B cell (primary cell): ENCODE data around the gene RNF32. TPM values are rescaled to one million over a fixed set of nuclear protein-coding genes. Genes with fewer than 3 reads are reported as not detected.
A peak's percentile ranks its signal among the peaks of the same experiment; 100 is the strongest.

Experiments
- ATAC-seq: fragments of 200-7000 bp; cut with Tn5 transposase; one replicate; pipeline ENCODE4 v1.10.0; 2021; ENCODE audit warnings: low read depth, mild to moderate bottlenecking, moderate number of reproducible peaks, moderate library complexity
- CTCF ChIA-PET: fragments of 350-600 bp; sonication (Branson Sonifier 250); formaldehyde crosslinking; loops from one replicate; lab custom pipeline; 2021; ENCODE audit warnings: antibody characterized with exemption, inconsistent platforms; lab: Charles Lee
- POLR2A ChIA-PET: fragments of 350-600 bp; sonication (Branson Sonifier 250); formaldehyde crosslinking; loops from one replicate; lab custom pipeline; 2021; ENCODE audit warnings: antibody characterized with exemption; lab: Charles Lee
- DNase-seq: peaks from one replicate; pipeline ENCODE4 v3.0.0; 2013
- H2AFZ ChIP-seq: 2 replicates; pipeline ENCODE4 v1.6.1; 2012; ENCODE audit warnings: mild to moderate bottlenecking, low read depth, low read length; ENCODE audit not compliant: insufficient read depth, poor library complexity, severe bottlenecking
- H3K27ac ChIP-seq, 2 donors: 1 replicate in 1 of 2; 2 replicates in 1 of 2; pipeline ENCODE4 v1.5.1; 2012 to 2013; ENCODE audit warnings: low read length in 2 of 2, mild to moderate bottlenecking in 2 of 2, moderate library complexity in 1 of 2
- H3K27me3 ChIP-seq, 4 experiments: fragments of 200-600 bp in 1 of 4; sonication (generic) in 1 of 4; replicated peaks in 1 of 4; 1 replicate in 2 of 4; 2 replicates in 2 of 4; pipeline versions ENCODE4 v1.6.1 to v1.7.0; 2013 to 2016; ENCODE audit warnings: low read length in 3 of 4, mild to moderate bottlenecking in 2 of 4, mixed read lengths in 1 of 4, moderate library complexity in 1 of 4; ENCODE audit not compliant: insufficient read depth in 4 of 4, control insufficient read depth in 3 of 4; ENCODE audit errors: control extremely low read depth in 1 of 4
- H3K36me3 ChIP-seq, 2 experiments: replicated peaks in 1 of 2; 1 replicate in 1 of 2; 2 replicates in 1 of 2; pipeline versions ENCODE4 v1.6.1 to v1.7.1; 2013; ENCODE audit warnings: low read length in 1 of 2; ENCODE audit not compliant: insufficient read depth in 2 of 2, control insufficient read depth in 1 of 2; ENCODE audit errors: control extremely low read depth in 1 of 2, extremely low read depth in 1 of 2
- H3K4me1 ChIP-seq, 2 donors: fragments of 200-600 bp in 1 of 2; sonication (generic) in 1 of 2; 1 replicate in 1 of 2; 2 replicates in 1 of 2; pipeline versions ENCODE4 v1.5.1 to v1.6.1; 2013 to 2017; ENCODE audit warnings: low read length in 2 of 2; ENCODE audit not compliant: control insufficient read depth in 2 of 2, insufficient read depth in 2 of 2
- H3K4me2 ChIP-seq: replicated peaks from 2 replicates; pipeline ENCODE3; 2012; ENCODE audit warnings: mild to moderate bottlenecking, low read depth, low read length; ENCODE audit not compliant: poor library complexity, severe bottlenecking
- H3K4me3 ChIP-seq, 5 experiments: fragments of 200-600 bp in 1 of 5; sonication (generic) in 1 of 5; 1 replicate in 3 of 5; 2 replicates in 2 of 5; pipeline versions ENCODE4 v1.5.1 to v1.7.0; 2011 to 2016; ENCODE audit warnings: low read length in 4 of 5, mild to moderate bottlenecking in 4 of 5, low read depth in 2 of 5, control low read depth in 1 of 5, moderate library complexity in 1 of 5; ENCODE audit not compliant: insufficient read depth in 1 of 5; ENCODE audit errors: control extremely low read depth in 1 of 5, extremely low read depth in 1 of 5
- H3K79me2 ChIP-seq: fragments of 200-600 bp; sonication (generic); one replicate; pipeline ENCODE4 v1.6.0; 2016; ENCODE audit warnings: low read length; ENCODE audit not compliant: control insufficient read depth, insufficient read depth
- H3K9ac ChIP-seq: fragments of 200-600 bp; sonication (generic); 2 replicates; pipeline ENCODE4 v1.6.1; 2017; ENCODE audit warnings: mild to moderate bottlenecking, low read length, moderate library complexity
- H3K9me3 ChIP-seq, 3 donors: one replicate each; pipeline versions ENCODE4 v1.6.1 to v1.7.1; 2013; ENCODE audit warnings: low read length in 2 of 3; ENCODE audit not compliant: control insufficient read depth in 2 of 3, insufficient read depth in 1 of 3; ENCODE audit errors: control extremely low read depth in 1 of 3
- H4K20me1 ChIP-seq: 2 replicates; pipeline ENCODE4 v1.6.0; 2012; ENCODE audit warnings: mild to moderate bottlenecking, low read length; ENCODE audit not compliant: insufficient read depth, control insufficient read depth, poor library complexity, severe bottlenecking
- H3K27ac Mint-ChIP-seq: one replicate; pipeline ENCODE4 v1.8.0; 2021; ENCODE audit warnings: mixed read lengths
- H3K27me3 Mint-ChIP-seq: one replicate; pipeline ENCODE4 v1.8.0; 2021; ENCODE audit warnings: mixed read lengths
- H3K4me1 Mint-ChIP-seq: one replicate; pipeline ENCODE4 v1.8.0; 2021; ENCODE audit warnings: mixed read lengths
- H3K4me3 Mint-ChIP-seq: one replicate; pipeline ENCODE4 v1.8.0; 2021; ENCODE audit warnings: mixed read lengths
- H3K9me3 Mint-ChIP-seq: one replicate; pipeline ENCODE4 v1.8.0; 2022; ENCODE audit warnings: mixed read lengths; ENCODE audit not compliant: insufficient read depth
- EZH2 ChIP-seq: IDR thresholded peaks from 2 replicates; pipeline ENCODE4 v1.6.1; 2012; ENCODE audit warnings: borderline replicate concordance, low read depth, mild to moderate bottlenecking, moderate library complexity, low read length; ENCODE audit not compliant: insufficient read depth, poor library complexity, severe bottlenecking
- WGBS: methylation state at CpG from one replicate; pipeline ENCODE4 v1.1.5; 2013; ENCODE audit warnings: missing lambda C conversion rate; ENCODE audit not compliant: insufficient coverage; 5-methylcytosine and 5-hydroxymethylcytosine counted together
- intact Hi-C: fragments of 100-400 bp; cut with micrococcal nuclease; formaldehyde crosslinking; loops from one replicate; pipeline ENCODE4 v1.10.0; 2022
- polyA minus RNA-seq: library from RNA; depleted of rRNA, polyadenylated mRNA; stranded (reverse); fragments of >200 nt; gene quantifications from 2 replicates; pipeline ENCODE4 v1.2.3, GENCODE V29; 2012
- polyA plus RNA-seq: library from polyadenylated mRNA; depleted of rRNA; stranded (reverse); fragments of >200 nt; gene quantifications from 2 replicates; pipeline ENCODE4 v1.2.3, GENCODE V29; 2012
- total RNA-seq, 2 donors: library from RNA; stranded (reverse); fragments of 120-200 nt in 1 of 2; gene quantifications; 1 replicate in 1 of 2; 2 replicates in 1 of 2; pipeline versions ENCODE4 v1.2.3 to v1.2.4, GENCODE V29; 2013 to 2022
- TF ChIP-seq, protein P1 (sequence below): fragments of 200-600 bp; IDR thresholded peaks from one replicate; pipeline ENCODE4 v1.8.0; 2022; ENCODE audit warnings: antibody characterized with exemption, mild to moderate bottlenecking

Gene RNF32
- total RNA-seq (2.3 and 3.4 TPM in 2 replicates), polyA plus RNA-seq (0.81 and 1.6 TPM in 2 replicates), polyA minus RNA-seq (0.34 and 2.4 TPM in 2 replicates)
- 1.3 TPM for total RNA-seq (2013)

DNA sequence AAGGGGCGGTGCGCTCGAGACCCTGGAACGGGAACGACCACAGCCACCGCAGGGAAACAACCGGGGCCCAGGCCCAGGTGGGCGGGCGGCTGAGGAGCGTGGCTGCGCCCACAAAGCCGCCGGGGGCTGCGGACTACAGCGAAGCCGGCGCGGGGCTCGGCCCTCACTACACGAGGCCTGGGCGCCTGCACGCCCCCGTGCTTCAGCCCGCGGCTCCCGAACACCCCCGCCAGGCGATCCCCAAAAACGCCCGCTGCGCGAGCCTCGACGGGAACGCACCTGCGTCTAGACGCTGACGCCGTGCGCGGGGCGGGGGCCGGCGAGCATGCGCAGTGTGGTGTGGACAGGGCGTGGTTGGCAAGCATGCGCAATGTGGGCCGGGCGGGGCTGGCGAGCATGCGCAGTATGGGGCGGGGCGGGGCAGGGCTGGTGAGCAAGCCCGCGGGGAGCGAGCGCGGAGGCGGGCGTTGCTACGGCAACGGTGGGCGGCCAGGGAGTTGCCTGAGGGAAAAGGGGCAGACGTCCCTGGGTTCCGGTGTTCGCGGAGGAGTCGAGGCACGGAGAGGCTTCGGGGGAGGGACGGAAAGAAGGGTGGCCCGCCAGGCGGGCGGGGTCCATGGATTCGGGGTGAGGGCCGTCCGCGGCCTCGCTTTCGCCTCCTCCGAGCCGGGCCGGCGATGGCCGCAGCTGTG, at the start of gene RNF32:
RNF32 (plus strand) TSS at position 518 of the 692 bp plus-strand sequence. CDS start 3,104 bp downstream, outside the sequence.
- Histone ChIP-seq H3K9ac (peak within 1 kb of the TSS; percentile 97), H4K20me1 (no peaks in the 10 kb centered on the region), H3K36me3 (no peaks in the 10 kb centered on the region), H3K4me3 (peak within 1 kb of the TSS in 4 of 5 experiments; percentile 64 to 96 (median 85)), H3K9me3 (peaks cover 0 to 17% (median 0%) of the 10 kb centered on the region in 3 donors), H3K4me2 (peak within 1 kb of the TSS; percentile 90), H3K27me3 (peaks cover 0 to 4% (median 0%) of the 10 kb centered on the region in 4 experiments), H3K4me1 (peaks cover 11 to 26% of the 10 kb centered on the region in 2 donors), H2AFZ (peak within 1 kb of the TSS; percentile 93), H3K79me2 (peaks cover 5% of the 10 kb centered on the region), H3K27ac (peak within 1 kb of the TSS; percentile 80 to 98)
- peak within 1 kb of the TSS; percentile 97 for H3K27ac Mint-ChIP-seq
- H3K27me3 Mint-ChIP-seq: no peaks in the 10 kb centered on the region
- WGBS: 3% methylated on average over 85 of the region's 85 CpGs
- peak within 1 kb of the TSS; percentile 96 for H3K4me3 Mint-ChIP-seq
- H3K9me3 Mint-ChIP-seq: peaks cover 5% of the 10 kb centered on the region
- no peak for TF ChIP-seq EZH2
- TF ChIP-seq, protein P1, sequence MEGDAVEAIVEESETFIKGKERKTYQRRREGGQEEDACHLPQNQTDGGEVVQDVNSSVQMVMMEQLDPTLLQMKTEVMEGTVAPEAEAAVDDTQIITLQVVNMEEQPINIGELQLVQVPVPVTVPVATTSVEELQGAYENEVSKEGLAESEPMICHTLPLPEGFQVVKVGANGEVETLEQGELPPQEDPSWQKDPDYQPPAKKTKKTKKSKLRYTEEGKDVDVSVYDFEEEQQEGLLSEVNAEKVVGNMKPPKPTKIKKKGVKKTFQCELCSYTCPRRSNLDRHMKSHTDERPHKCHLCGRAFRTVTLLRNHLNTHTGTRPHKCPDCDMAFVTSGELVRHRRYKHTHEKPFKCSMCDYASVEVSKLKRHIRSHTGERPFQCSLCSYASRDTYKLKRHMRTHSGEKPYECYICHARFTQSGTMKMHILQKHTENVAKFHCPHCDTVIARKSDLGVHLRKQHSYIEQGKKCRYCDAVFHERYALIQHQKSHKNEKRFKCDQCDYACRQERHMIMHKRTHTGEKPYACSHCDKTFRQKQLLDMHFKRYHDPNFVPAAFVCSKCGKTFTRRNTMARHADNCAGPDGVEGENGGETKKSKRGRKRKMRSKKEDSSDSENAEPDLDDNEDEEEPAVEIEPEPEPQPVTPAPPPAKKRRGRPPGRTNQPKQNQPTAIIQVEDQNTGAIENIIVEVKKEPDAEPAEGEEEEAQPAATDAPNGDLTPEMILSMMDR: no peak
- ATAC-seq (peak; percentile 82), DNase-seq (peak; percentile 98)
- POLR2A ChIA-PET: interaction anchor here (0.7 to 1.2 kb wide), 2 partner anchors 253 to 1341 kb away, joined by 3 to 4 read pairs; partner anchors contain the start of gene LMBR1
- intact Hi-C loops: loop anchor here (2.0 to 5.0 kb wide), 5 partner anchors 252 to 1342 kb away; partner anchors contain the start of genes DNAJB6, LMBR1 and UBE3C
- H3K4me1 Mint-ChIP-seq: peaks cover 36% of the 10 kb centered on the region
- CTCF ChIA-PET: interaction anchor here (1.3 kb wide), 2 partner anchors 253 to 309 kb away, joined by 3 to 5 read pairs; partner anchors contain the start of genes LMBR1 and NOM1
